ENCODE measurements around the gene HCAR3. TPM values are rescaled to one million over a fixed set of nuclear protein-coding genes. Genes with fewer than 3 reads are reported as not detected.
A peak's percentile ranks its signal among the peaks of the same experiment; 100 is the strongest.
"Not testable (repeated sequence)": the region's sequence is repeated elsewhere in the genome, so short reads cannot be mapped to it uniquely, and the experiment has no call there.

HCAR3 gene
- under 1 TPM in 1 of 2 donors, not detected in 1; 0.33 TPM for total RNA-seq

- H3K4me1 ChIP-seq; H3K4me3 ChIP-seq; H3K27ac ChIP-seq; H3K9me3 ChIP-seq; H3K27me3 ChIP-seq; ATAC-seq; DNase-seq; H3K36me3 ChIP-seq (replicated peaks in 1 of 2; ENCODE audit: insufficient read depth in 1 of 2, low read depth in 2 of 2); intact Hi-C loops (cut with DNase I): not testable (repeated sequence)
- WGBS, 2 donors: 60 to 65% methylated on average over 9 of the region's 10 CpGs
Measured at GRCh38 chr12:122716658-122717057, at the start of gene HCAR3. Gene HCAR3 (minus strand): TSS chr12:122716811. CDS start chr12:122716737, 74 bp downstream.

GRCh38 chr12:122757568-122757967, 41.0 kb upstream of the HCAR3 start:
- no peak for TF ChIP-seq POLR2A (IDR thresholded peaks at IDR 0.05)
- TF ChIP-seq, protein P1, sequence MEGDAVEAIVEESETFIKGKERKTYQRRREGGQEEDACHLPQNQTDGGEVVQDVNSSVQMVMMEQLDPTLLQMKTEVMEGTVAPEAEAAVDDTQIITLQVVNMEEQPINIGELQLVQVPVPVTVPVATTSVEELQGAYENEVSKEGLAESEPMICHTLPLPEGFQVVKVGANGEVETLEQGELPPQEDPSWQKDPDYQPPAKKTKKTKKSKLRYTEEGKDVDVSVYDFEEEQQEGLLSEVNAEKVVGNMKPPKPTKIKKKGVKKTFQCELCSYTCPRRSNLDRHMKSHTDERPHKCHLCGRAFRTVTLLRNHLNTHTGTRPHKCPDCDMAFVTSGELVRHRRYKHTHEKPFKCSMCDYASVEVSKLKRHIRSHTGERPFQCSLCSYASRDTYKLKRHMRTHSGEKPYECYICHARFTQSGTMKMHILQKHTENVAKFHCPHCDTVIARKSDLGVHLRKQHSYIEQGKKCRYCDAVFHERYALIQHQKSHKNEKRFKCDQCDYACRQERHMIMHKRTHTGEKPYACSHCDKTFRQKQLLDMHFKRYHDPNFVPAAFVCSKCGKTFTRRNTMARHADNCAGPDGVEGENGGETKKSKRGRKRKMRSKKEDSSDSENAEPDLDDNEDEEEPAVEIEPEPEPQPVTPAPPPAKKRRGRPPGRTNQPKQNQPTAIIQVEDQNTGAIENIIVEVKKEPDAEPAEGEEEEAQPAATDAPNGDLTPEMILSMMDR (IDR thresholded peaks at IDR 0.05): no peak
- Histone ChIP-seq H3K4me1 (peaks cover 11% of the 10 kb centered on the region), H3K9me3 (no peaks in the 10 kb centered on the region), H3K36me3 (replicated peaks in 1 of 2; ENCODE audit: insufficient read depth in 1 of 2, low read depth in 2 of 2) (peaks cover 0 to 12% of the 10 kb centered on the region in 2 donors), H3K27ac (no peak overlapping the region), H3K27me3 (no peaks in the 10 kb centered on the region), H3K4me3 (no peak overlapping the region)
- ATAC-seq (no peak), DNase-seq (no peak)
- intact Hi-C loops (cut with DNase I): no loop called here
- 46 to 88% methylated on average over 1 of the region's 1 CpG for WGBS, 2 donors

- peaks cover 0 to 11% of the 10 kb centered on the region in 2 donors for H3K36me3 ChIP-seq (replicated peaks in 1 of 2; ENCODE audit: insufficient read depth in 1 of 2, low read depth in 2 of 2)
- DNase-seq (no peak), ATAC-seq (no peak)
- H3K4me1 ChIP-seq: peaks cover 11% of the 10 kb centered on the region
- intact Hi-C loops (cut with DNase I): no loop called here
- H3K27ac ChIP-seq: no peak overlapping the region
- H3K27me3 ChIP-seq: no peaks in the 10 kb centered on the region
- no peak overlapping the region for H3K4me3 ChIP-seq
- TF ChIP-seq POLR2A (IDR thresholded peaks at IDR 0.05): no peak
- TF ChIP-seq, protein P1 (IDR thresholded peaks at IDR 0.05): no peak
- H3K9me3 ChIP-seq: no peaks in the 10 kb centered on the region
- 86 to 96% methylated on average over 1 of the region's 1 CpG for WGBS, 2 donors
Measured at GRCh38 chr12:122754790-122755189, 38.2 kb upstream of the HCAR3 start.

DNA sequence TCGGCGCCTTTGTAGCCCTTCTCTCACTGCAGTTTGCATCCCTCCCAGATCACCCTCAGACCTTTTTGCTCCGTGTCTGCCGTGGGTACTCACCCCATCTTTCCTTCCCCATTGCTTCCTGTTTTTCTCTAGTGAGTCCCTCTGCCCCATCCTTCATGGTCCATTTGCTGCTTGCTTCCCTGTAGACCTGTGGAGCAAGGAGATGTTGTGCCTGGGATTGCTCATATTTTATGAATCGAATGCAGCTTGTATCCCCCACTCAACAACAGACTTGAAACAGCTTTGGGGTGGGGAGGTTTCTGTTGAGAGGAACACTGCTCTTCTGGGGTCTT, 36.7 kb upstream of the HCAR3 start:
- H3K9me3 ChIP-seq: no peaks in the 10 kb centered on the region
- intact Hi-C loops (cut with DNase I): no loop called here
- H3K27ac ChIP-seq: peak overlapping the region in 3 of 4 donors; percentile 77 to 84 (median 78)
- TF ChIP-seq, protein P1 (IDR thresholded peaks at IDR 0.05): no peak
- no peak for TF ChIP-seq POLR2A (IDR thresholded peaks at IDR 0.05)
- no peaks in the 10 kb centered on the region for H3K27me3 ChIP-seq
- WGBS, 2 donors: 3 to 6% methylated on average over 5 of the region's 5 CpGs
- peak overlapping the region; percentile 92 to 96 for H3K4me3 ChIP-seq
- ATAC-seq (no peak), DNase-seq (no peak)
- peaks cover 0 to 11% of the 10 kb centered on the region in 2 donors for H3K36me3 ChIP-seq (replicated peaks in 1 of 2; ENCODE audit: insufficient read depth in 1 of 2, low read depth in 2 of 2)
- H3K4me1 ChIP-seq: peaks cover 11% of the 10 kb centered on the region

DNA sequence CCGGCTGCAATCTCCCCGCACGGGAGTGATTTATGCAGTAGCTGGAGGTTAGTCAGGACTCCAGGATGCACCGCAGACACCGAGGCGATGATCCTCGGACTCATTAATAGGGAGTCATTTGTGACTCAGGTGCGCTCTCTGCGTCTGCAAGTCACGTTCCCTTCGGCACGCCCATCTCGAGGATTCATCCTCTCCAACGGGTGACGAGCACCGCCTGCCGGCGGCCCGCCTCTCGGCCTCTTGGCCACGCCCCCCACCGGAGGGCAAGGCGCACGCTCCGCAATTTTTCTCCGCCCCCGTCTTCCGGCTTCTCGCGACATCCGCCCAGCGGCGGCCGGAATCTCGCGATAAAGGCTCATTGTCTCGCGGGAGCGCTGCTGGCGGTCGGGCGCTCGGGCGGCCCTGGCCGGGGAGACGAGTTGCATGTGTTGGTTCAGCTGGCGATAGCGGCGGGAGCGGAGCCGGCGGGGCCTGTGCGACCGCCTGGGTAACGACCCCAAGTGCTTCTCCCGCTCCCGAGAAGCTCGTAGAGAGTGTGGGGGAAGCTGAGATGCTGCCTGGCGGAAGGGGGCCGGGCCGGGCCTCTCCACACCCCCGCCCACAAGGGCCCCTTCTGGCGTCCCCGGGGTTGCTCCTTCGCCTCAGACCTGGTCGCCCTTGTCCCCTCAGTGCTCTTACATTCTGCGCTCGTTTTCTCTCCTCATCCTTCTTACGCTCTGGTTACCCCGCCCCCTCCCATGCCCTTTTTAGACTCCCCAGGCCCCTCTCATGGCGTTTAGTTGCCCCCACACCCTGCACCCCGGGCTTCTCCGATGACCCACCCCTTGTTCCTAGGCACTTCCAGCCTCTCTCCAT, 36.1 kb upstream of the HCAR3 start, which contains the start of gene DENR:
Gene DENR, plus strand, starts transcription at position 361 of the 855 bp plus-strand sequence. CDS start 878 bp downstream, outside the sequence.
- DNase-seq (peak; percentile 99), ATAC-seq (peak; percentile 99)
- WGBS, 2 donors: 0 to 1% methylated on average over 30 to 73 of the region's 73 CpGs
- Histone ChIP-seq H3K27me3 (no peaks in the 10 kb centered on the region), H3K4me3 (peak within 1 kb of the TSS; percentile 92 to 96), H3K4me1 (peaks cover 11% of the 10 kb centered on the region), H3K36me3 (replicated peaks in 1 of 2; ENCODE audit: insufficient read depth in 1 of 2, low read depth in 2 of 2) (peaks cover 0 to 11% of the 10 kb centered on the region in 2 donors), H3K9me3 (no peaks in the 10 kb centered on the region), H3K27ac (peak within 1 kb of the TSS; percentile 58 to 84 (median 78))
- intact Hi-C loops (cut with DNase I): no loop called here
- TF ChIP-seq POLR2A (IDR thresholded peaks at IDR 0.05): peak; percentile 67 to 91 (median 90)
- TF ChIP-seq, protein P1 (IDR thresholded peaks at IDR 0.05): peak; percentile 41 to 94 (median 87)

GRCh38 chr12:122750781-122751515, 34.3 kb upstream of the HCAR3 start:
- peaks cover 11% of the 10 kb centered on the region for H3K4me1 ChIP-seq
- H3K27ac ChIP-seq; H3K27me3 ChIP-seq; H3K9me3 ChIP-seq; H3K36me3 ChIP-seq (replicated peaks in 1 of 2; ENCODE audit: insufficient read depth in 1 of 2, low read depth in 2 of 2); intact Hi-C loops (cut with DNase I); H3K4me3 ChIP-seq; ATAC-seq; DNase-seq: not testable (repeated sequence)
- WGBS, 2 donors: 73 to 81% methylated on average over 15 to 17 of the region's 17 CpGs
